Stimulated activated CD8-positive, alpha-beta memory T cell treated with anti-CD3 and anti-CD28 coated beads, Interleukin-15, amount 100 ng/mL, for 24 hours (primary cell): ENCODE results near the gene ZNF264.
"Not testable (repeated sequence)": the region's sequence is repeated elsewhere in the genome, so short reads cannot be mapped to it uniquely, and the experiment has no call there.

Experiments used
- DNase-seq: peaks from one replicate; pipeline ENCODE4 v3.0.0-alpha.2; 2020; ENCODE audit warnings: low read depth

ZNF264 gene

DNA sequence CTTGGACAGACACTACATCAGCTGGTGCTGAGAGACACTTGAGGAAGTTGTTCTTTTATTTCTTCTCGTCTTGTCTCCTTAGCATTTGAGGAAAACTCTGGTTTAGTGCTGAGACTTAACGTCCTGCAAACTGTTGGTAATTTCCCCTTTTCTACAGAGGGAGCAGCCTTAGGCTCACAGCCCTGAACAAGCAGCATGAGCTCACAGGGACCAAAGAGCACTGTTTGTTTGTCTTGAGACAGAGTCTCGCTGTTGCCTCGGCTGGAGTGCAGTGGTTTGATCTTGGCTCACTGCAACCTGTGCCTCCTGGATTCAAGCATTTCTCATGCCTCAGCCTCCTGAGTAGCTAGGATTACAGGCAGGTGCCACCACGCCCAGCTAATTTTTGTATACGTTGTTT, 54.7 kb downstream of the ZNF264 start:
- no peak for DNase-seq

GRCh38 chr19:57248646-57249045, 57.3 kb downstream of the ZNF264 start:
- no peak for DNase-seq

DNA sequence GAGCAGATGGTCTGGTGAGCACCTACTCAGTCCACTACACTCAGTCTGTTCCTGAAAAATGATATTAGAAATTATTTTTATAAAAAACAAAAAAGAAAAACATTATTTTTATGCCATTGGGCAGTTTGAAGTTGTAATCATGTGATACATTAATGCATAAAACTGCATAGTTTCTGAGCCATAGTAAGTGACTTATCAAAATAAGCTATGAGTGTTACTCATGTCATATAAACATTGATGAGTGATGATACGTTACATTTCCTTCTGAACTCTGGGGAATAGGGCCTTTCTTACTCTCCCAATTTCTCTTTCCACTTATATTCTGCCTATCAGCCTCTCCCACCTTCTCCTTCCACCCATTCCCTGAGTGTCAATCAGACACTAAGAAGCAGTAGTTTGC, 58.0 kb downstream of the ZNF264 start:
- no peak for DNase-seq

DNA sequence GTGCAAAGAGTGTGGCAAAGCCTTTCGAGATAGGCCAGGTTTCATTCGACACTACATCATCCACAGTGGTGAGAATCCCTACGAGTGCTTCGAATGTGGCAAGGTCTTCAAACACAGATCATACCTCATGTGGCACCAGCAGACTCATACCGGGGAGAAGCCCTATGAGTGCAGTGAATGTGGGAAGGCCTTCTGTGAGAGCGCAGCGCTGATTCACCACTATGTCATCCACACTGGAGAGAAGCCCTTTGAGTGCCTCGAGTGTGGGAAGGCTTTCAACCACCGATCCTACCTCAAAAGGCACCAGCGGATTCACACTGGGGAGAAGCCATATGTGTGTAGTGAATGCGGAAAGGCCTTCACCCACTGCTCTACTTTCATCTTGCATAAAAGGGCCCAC, 62.5 kb downstream of the ZNF264 start:
- DNase-seq, result not testable (repeated sequence)

DNA sequence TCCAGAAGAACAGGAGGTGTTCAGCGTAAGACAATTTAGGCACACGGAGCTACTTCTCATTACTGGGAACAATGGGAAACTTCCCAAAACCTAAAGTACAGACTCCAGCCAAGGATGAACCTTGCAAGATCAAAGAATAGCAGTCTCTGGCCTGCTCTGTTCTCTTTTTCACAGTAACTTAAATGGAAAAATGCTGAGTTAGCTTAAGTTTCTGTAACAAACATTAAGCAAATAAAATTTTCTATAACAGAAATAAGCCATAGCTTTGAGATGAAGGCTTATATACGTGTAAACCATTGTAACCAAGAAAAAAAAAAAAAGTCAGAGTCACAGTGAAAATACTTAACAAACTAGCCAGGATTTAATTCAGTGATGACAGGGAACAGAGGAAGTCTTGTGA, 70.7 kb downstream of the ZNF264 start:
- no peak for DNase-seq

GRCh38 chr19:57263244-57263741, 72.0 kb downstream of the ZNF264 start:
- no peak for DNase-seq

GRCh38 chr19:57267291-57267690, 76.0 kb downstream of the ZNF264 start:
- DNase-seq, result no peak

GRCh38 chr19:57269515-57270250, 78.4 kb downstream of the ZNF264 start:
- DNase-seq, result no peak

- DNase-seq, result no peak
These were observed 80.0 kb downstream of the ZNF264 start for GRCh38 chr19:57271280-57271679.
